ENCODE measurements around the gene MYOM3.

The MYOM3 gene

GRCh38 chr1:24098102-24098501 is 13.8 kb downstream of the MYOM3 start:
- no peak overlapping the region for H3K27ac ChIP-seq
- no peak for TF ChIP-seq ZFX (IDR thresholded peaks at IDR 0.05)
- TF ChIP-seq, protein P1, sequence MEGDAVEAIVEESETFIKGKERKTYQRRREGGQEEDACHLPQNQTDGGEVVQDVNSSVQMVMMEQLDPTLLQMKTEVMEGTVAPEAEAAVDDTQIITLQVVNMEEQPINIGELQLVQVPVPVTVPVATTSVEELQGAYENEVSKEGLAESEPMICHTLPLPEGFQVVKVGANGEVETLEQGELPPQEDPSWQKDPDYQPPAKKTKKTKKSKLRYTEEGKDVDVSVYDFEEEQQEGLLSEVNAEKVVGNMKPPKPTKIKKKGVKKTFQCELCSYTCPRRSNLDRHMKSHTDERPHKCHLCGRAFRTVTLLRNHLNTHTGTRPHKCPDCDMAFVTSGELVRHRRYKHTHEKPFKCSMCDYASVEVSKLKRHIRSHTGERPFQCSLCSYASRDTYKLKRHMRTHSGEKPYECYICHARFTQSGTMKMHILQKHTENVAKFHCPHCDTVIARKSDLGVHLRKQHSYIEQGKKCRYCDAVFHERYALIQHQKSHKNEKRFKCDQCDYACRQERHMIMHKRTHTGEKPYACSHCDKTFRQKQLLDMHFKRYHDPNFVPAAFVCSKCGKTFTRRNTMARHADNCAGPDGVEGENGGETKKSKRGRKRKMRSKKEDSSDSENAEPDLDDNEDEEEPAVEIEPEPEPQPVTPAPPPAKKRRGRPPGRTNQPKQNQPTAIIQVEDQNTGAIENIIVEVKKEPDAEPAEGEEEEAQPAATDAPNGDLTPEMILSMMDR (conservative IDR thresholded peaks at IDR 0.05), result no peak

GRCh38 chr1:24097663-24098062 is 14.3 kb downstream of the MYOM3 start:
- TF ChIP-seq, protein P1 (conservative IDR thresholded peaks at IDR 0.05), result no peak
- no peak for TF ChIP-seq ZFX (IDR thresholded peaks at IDR 0.05)
- H3K27ac ChIP-seq, result no peak overlapping the region

- TF ChIP-seq, protein P1 (conservative IDR thresholded peaks at IDR 0.05), result no peak
- TF ChIP-seq ZFX (IDR thresholded peaks at IDR 0.05), result no peak
- no peak overlapping the region for H3K27ac ChIP-seq
Measured at GRCh38 chr1:24096739-24097103, 15.2 kb downstream of the MYOM3 start.

GRCh38 chr1:24096009-24096738 is 15.8 kb downstream of the MYOM3 start:
- TF ChIP-seq ZFX (IDR thresholded peaks at IDR 0.05), result no peak
- no peak overlapping the region for H3K27ac ChIP-seq

DNA sequence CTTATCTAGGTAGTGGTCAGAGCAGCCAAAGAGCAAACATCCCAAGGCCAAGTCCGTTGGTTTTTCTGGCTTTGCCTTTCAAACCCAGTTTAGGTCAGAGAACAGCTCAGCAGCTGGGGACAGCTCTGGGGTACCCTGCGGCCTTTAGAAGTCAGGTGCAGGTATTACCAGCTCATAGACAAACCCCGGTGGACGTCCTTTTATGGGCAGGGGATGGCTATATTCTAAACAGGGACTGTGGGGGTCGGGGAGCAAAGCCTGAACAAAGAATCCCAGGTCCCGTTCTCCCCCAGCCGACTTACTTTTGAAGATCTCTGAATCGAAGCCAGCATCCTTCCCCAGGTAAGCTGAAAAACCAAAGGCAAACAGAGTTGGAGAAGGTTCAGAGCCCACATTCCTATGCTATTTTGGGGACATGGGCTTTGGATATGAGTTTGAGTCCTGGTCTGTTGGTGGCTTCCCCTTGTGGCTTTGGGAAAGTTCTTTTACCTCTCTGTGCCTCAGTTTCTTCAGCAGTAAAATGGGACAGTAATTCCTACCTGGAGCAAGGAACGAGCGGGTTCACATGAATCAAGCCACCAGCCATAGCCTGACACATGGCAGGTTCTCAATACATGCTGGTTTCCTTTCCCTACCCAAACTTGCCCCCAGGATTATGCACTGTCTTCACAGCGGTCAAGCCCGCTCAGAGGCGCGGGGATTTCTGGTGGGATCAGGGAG is 16.6 kb downstream of the MYOM3 start:
- no peak overlapping the region for H3K27ac ChIP-seq
- TF ChIP-seq ZFX (IDR thresholded peaks at IDR 0.05), result no peak
- TF ChIP-seq, protein P1 (conservative IDR thresholded peaks at IDR 0.05), result no peak

GRCh38 chr1:24094554-24094953 is 17.4 kb downstream of the MYOM3 start:
- TF ChIP-seq, protein P1 (conservative IDR thresholded peaks at IDR 0.05), result no peak
- no peak for TF ChIP-seq ZFX (IDR thresholded peaks at IDR 0.05)

DNA sequence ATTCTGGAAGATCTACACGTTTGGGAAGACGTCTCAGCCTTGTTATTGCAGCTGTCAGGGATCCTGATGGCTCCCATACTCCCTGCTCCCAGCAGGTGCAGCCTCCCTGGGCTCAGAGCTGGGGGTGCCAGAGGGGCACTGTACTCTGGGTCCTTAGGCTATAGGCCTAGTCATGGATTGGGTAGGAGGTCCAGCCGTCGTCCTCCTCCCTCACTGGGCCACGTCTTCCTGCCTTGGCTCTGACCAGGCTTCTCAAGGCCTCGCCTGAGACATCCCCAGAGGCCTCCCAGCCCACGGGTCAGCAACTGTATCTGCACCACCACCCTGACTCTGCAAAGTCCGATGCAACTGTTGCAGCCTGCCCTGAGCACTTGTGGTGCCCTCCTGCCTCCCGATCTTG is 18.2 kb downstream of the MYOM3 start:
- TF ChIP-seq, protein P1 (conservative IDR thresholded peaks at IDR 0.05), result no peak
- TF ChIP-seq ZFX (IDR thresholded peaks at IDR 0.05), result no peak
- no peak overlapping the region for H3K27ac ChIP-seq

More at GRCh38 chr1:24094554-24094953, 17.4 kb downstream of the MYOM3 start:
- H3K27ac ChIP-seq, result no peak overlapping the region
